HG03280 (cell line): ENCODE measurements around the gene PRR33.

Source experiments
- ATAC-seq: cut with Tn5 transposase; IDR thresholded peaks from one replicate; pipeline ENCODE4 v1.9.1; 2021; ENCODE audit warnings: mild to moderate bottlenecking, moderate library complexity; ENCODE audit not compliant: unreplicated experiment

PRR33 gene

GRCh38 chr11:1917523-1918435 is 26.1 kb upstream of the PRR33 start:
- ATAC-seq, result no peak

- ATAC-seq, result no peak
Observed at GRCh38 chr11:1916986-1917522, 25.4 kb upstream of the PRR33 start.

GRCh38 chr11:1916132-1916985 is 24.7 kb upstream of the PRR33 start:
- no peak for ATAC-seq

- ATAC-seq, result no peak
Observed at GRCh38 chr11:1915795-1916131, 24.1 kb upstream of the PRR33 start.

- ATAC-seq, result no peak
Observed at GRCh38 chr11:1913271-1914060, 21.8 kb upstream of the PRR33 start.

- ATAC-seq, result no peak
Observed at GRCh38 chr11:1912289-1912878, 20.7 kb upstream of the PRR33 start.

- ATAC-seq, result no peak
Observed at GRCh38 chr11:1909524-1909923, 17.8 kb upstream of the PRR33 start.

- no peak for ATAC-seq
Observed at GRCh38 chr11:1908618-1909017, 16.9 kb upstream of the PRR33 start.

GRCh38 chr11:1906611-1907423 is 15.1 kb upstream of the PRR33 start:
- no peak for ATAC-seq

GRCh38 chr11:1906181-1906580 is 14.5 kb upstream of the PRR33 start:
- no peak for ATAC-seq

- no peak for ATAC-seq
Observed at GRCh38 chr11:1899686-1900085, 8.0 kb upstream of the PRR33 start.

- ATAC-seq, result no peak
Observed at GRCh38 chr11:1899090-1899489, 7.4 kb upstream of the PRR33 start.

- no peak for ATAC-seq
Observed at GRCh38 chr11:1896923-1897322, 5.2 kb upstream of the PRR33 start.

- no peak for ATAC-seq
Observed at GRCh38 chr11:1896468-1896867, 4.8 kb upstream of the PRR33 start.

- ATAC-seq, result no peak
Observed at GRCh38 chr11:1894759-1895158, 3.1 kb upstream of the PRR33 start.

GRCh38 chr11:1893581-1894359 is 2.1 kb upstream of the PRR33 start:
- no peak for ATAC-seq

GRCh38 chr11:1892558-1892957 is 863 bp upstream of the PRR33 start:
- no peak for ATAC-seq

GRCh38 chr11:1892116-1892515 is 421 bp upstream of the PRR33 start:
- no peak for ATAC-seq
